PC-3 (cell line): ENCODE measurements around the gene NHERF2. TPM values are rescaled to one million over a fixed set of nuclear protein-coding genes. Genes with fewer than 3 reads are reported as not detected.

Experiments
- ATAC-seq: fragments of 200-7000 bp; cut with Tn5 transposase; 2 replicates; pipeline ENCODE4 v1.9.1; 2020; ENCODE audit warnings: mild to moderate bottlenecking, moderate library complexity
- BruUV-seq: library from RNA; stranded (reverse); fragments of 400-500 nt; replicated peaks from 2 replicates; lab custom pipeline; 2021; lab: Mats Ljungman, UMichigan
- CTCF ChIA-PET: fragments of 300-600 bp; sonication (Branson Sonifier 250); formaldehyde crosslinking; loops from one replicate; lab custom pipeline; 2022; ENCODE audit warnings: antibody characterized with exemption; lab: Charles Lee
- POLR2A ChIA-PET: fragments of 300-600 bp; sonication (Branson Sonifier 250); formaldehyde crosslinking; loops from one replicate; lab custom pipeline; 2022; ENCODE audit warnings: antibody characterized with exemption; ENCODE audit not compliant: unreplicated experiment; lab: Charles Lee
- DNase-seq: peaks from one replicate; pipeline ENCODE4 v3.0.0-alpha.2; 2015
- H2AFZ ChIP-seq: fragments of 300-600 bp; sonication (generic); 2 replicates; pipeline ENCODE4 v1.6.0; 2016; ENCODE audit warnings: antibody characterized with exemption, low read length
- H3F3A ChIP-seq: fragments of 300-600 bp; sonication (generic); one replicate; pipeline ENCODE4 v1.6.0; 2017; ENCODE audit warnings: antibody characterized with exemption, low read length, control low read depth, mild to moderate bottlenecking; ENCODE audit not compliant: unreplicated experiment
- H3K27ac ChIP-seq: fragments of 300-600 bp; sonication (generic); 2 replicates; pipeline ENCODE4 v1.5.1; 2016; ENCODE audit warnings: mild to moderate bottlenecking, low read length
- H3K27me3 ChIP-seq: fragments of 300-600 bp; sonication (generic); 2 replicates; pipeline ENCODE4 v1.6.1; 2016; ENCODE audit warnings: low read length, mixed read lengths
- H3K36me3 ChIP-seq: fragments of 300-600 bp; sonication (generic); 2 replicates; pipeline ENCODE4 v1.6.1; 2016; ENCODE audit warnings: low read depth, mixed run types, low read length, mixed read lengths
- H3K4me1 ChIP-seq: fragments of 300-600 bp; sonication (generic); 2 replicates; pipeline ENCODE4 v1.5.1; 2016; ENCODE audit warnings: low read length; ENCODE audit not compliant: insufficient read depth
- H3K4me2 ChIP-seq: fragments of 300-600 bp; sonication (generic); 2 replicates; pipeline ENCODE4 v1.6.0; 2016; ENCODE audit warnings: low read length
- H3K4me3 ChIP-seq: fragments of 300-600 bp; sonication (generic); 2 replicates; pipeline ENCODE4 v1.5.1; 2016; ENCODE audit warnings: mild to moderate bottlenecking, low read length, mixed read lengths
- H3K79me2 ChIP-seq: fragments of 300-600 bp; sonication (generic); 2 replicates; pipeline ENCODE4 v1.6.1; 2017; ENCODE audit warnings: low read length, mixed read lengths
- H3K9ac ChIP-seq: fragments of 300-600 bp; sonication (generic); 2 replicates; pipeline ENCODE4 v1.6.0; 2016; ENCODE audit warnings: mild to moderate bottlenecking, low read length
- H3K9me2 ChIP-seq: fragments of 300-600 bp; sonication (generic); replicated peaks from 2 replicates; pipeline ENCODE4 v1.6.1; 2016; ENCODE audit warnings: mixed run types, low read length, mixed read lengths
- H3K9me3 ChIP-seq: fragments of 300-600 bp; sonication (generic); 2 replicates; pipeline ENCODE4 v1.6.1; 2016; ENCODE audit warnings: low read length, mixed read lengths
- H4K20me1 ChIP-seq: fragments of 300-600 bp; sonication (generic); 2 replicates; pipeline ENCODE4 v1.6.1; 2016; ENCODE audit warnings: low read length, mixed read lengths
- EZH2 ChIP-seq: fragments of 300-600 bp; sonication (generic); IDR thresholded peaks from one replicate; pipeline ENCODE4 v1.6.1; 2017; ENCODE audit warnings: antibody characterized with exemption, mild to moderate bottlenecking, low read length; ENCODE audit not compliant: unreplicated experiment
- EZH2phosphoT487 ChIP-seq: fragments of 300-600 bp; sonication (generic); IDR thresholded peaks from 2 replicates; pipeline ENCODE4 v1.6.1; 2018; ENCODE audit warnings: mild to moderate bottlenecking, antibody characterized with exemption, low read length, borderline replicate concordance
- intact Hi-C: fragments of 100-400 bp; cut with micrococcal nuclease; formaldehyde crosslinking; loops from 2 replicates; pipeline ENCODE4 v1.9.0; 2023
- total RNA-seq: library from RNA; depleted of rRNA; stranded (reverse); fragments of >200 nt; gene quantifications from 2 replicates; pipeline ENCODE4 v1.2.3, GENCODE V29; 2014
- TF ChIP-seq, protein P1 (sequence below): fragments of 300-600 bp; sonication (generic); conservative IDR thresholded peaks from 2 replicates; pipeline ENCODE4 v1.5.1; 2017; ENCODE audit warnings: antibody characterized with exemption, low read depth, mild to moderate bottlenecking, low read length

Gene NHERF2
- total RNA-seq, 1 experiment from 2014 or later, result 145 TPM

DNA sequence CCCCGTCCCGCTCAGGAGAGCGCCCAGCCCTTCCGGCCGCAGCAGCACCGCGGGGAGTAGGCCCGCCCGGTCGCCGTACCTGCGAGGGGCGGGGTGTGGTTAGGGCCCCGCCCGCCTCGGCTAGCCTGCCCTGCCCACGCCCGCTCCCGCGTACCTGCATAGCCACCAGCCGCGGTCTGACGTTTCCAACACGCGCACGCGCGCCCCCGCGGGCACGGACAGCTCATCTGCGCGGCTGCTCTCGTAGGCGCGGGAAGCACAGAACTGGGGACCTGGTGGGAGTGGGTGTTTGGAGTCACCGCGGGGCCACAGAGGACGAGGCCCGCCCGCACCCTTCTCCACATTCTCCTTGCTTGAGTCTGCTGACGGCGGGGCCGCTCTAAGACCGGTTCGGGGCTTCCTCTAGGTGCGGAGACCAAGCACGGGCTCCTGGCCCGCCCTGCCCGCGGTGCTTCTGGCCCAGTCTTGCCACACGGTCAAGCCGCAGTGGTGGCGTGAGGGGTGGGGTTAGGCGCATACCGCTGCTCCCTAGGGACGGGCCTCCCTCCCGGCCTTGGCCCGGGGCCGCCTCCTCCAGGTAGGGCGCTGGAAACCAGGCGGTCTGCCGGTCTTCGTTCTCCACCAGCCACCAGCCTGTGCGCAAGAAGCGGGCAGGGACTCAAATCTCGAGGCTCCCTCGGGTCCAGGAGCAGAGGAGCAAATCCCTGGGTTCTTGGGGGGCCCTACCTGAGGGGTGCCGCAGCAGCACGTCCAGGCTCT, 47.3 kb upstream of the NHERF2 start:
- Histone ChIP-seq H3K4me1 (peaks cover 33% of the 10 kb centered on the region), H3K9me3 (no peaks in the 10 kb centered on the region), H3K36me3 (no peaks in the 10 kb centered on the region), H3K4me2 (peak overlapping the region; percentile 88), H3F3A (peaks cover 3% of the 10 kb centered on the region), H3K79me2 (peaks cover 2% of the 10 kb centered on the region; the same call in 1 of the 2 replicates), H4K20me1 (no peaks in the 10 kb centered on the region), H3K9me2 (no peaks in the 10 kb centered on the region), H3K9ac (no peak overlapping the region), H3K4me3 (peak overlapping the region; percentile 64), H2AFZ (no peak overlapping the region), H3K27ac (no peak overlapping the region), H3K27me3 (no peaks in the 10 kb centered on the region)
- POLR2A ChIA-PET, result no interaction called here
- intact Hi-C loops, result no loop called here
- CTCF ChIA-PET, result no interaction called here
- DNase-seq (peak; percentile 85), ATAC-seq (peak; percentile 33)
- BruUV-seq, result TSS peak; percentile 13
- TF ChIP-seq, protein P1, sequence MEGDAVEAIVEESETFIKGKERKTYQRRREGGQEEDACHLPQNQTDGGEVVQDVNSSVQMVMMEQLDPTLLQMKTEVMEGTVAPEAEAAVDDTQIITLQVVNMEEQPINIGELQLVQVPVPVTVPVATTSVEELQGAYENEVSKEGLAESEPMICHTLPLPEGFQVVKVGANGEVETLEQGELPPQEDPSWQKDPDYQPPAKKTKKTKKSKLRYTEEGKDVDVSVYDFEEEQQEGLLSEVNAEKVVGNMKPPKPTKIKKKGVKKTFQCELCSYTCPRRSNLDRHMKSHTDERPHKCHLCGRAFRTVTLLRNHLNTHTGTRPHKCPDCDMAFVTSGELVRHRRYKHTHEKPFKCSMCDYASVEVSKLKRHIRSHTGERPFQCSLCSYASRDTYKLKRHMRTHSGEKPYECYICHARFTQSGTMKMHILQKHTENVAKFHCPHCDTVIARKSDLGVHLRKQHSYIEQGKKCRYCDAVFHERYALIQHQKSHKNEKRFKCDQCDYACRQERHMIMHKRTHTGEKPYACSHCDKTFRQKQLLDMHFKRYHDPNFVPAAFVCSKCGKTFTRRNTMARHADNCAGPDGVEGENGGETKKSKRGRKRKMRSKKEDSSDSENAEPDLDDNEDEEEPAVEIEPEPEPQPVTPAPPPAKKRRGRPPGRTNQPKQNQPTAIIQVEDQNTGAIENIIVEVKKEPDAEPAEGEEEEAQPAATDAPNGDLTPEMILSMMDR, result no peak
- TF ChIP-seq EZH2 (no peak), EZH2phosphoT487 (no peak)

DNA sequence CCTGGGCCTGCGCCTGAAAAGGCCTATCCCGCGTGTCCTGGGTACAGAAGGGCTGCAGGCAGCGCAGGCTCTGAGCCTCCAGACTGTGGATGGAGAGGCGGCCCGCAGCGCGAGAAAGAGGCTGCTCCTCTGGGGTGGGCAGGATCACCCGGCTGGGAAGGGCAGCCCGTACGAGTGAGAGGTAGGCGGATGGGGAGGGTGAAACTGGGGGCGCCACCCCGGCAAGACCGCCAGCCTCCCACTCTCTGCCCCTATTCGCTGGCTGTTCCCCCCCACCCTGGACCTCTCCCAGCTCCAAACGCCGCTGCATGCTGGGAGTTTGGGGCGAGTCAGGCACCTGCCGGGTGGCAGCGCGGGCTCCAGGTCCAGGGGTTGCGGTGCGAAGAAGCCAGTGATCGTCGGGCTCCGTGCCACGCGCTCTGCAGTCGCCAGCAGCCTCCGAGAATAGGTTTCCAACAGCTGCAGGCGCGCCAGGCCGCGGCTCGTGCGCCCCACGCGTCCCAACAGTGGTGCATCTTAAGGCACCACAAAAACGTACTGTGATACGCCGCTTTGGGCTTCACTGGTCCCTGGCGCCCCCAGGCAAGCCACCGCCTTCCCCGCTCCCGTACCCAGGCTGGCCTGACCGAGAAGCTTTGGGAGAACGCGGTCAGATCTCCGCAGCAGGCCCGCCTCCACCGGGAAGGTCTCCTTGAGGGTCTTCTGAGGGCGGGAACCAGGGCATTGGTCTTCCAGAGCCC, 46.5 kb upstream of the NHERF2 start:
- Histone ChIP-seq H3K79me2 (peaks cover 10% of the 10 kb centered on the region), H2AFZ (no peak overlapping the region), H3K27me3 (no peaks in the 10 kb centered on the region), H3K9ac (no peak overlapping the region), H3K4me1 (peaks cover 39% of the 10 kb centered on the region), H3F3A (peaks cover 3% of the 10 kb centered on the region), H3K4me3 (peak overlapping the region; percentile 64), H3K27ac (no peak overlapping the region), H3K9me3 (no peaks in the 10 kb centered on the region), H3K4me2 (peak overlapping the region; percentile 88), H4K20me1 (no peaks in the 10 kb centered on the region), H3K9me2 (no peaks in the 10 kb centered on the region), H3K36me3 (no peaks in the 10 kb centered on the region)
- no peak for DNase-seq
- ChIA-PET POLR2A (no interaction called here), CTCF (no interaction called here)
- TF ChIP-seq EZH2 (no peak), EZH2phosphoT487 (peak; percentile 48; the same call in 1 of the 2 replicates)
- ATAC-seq, result no peak
- BruUV-seq, result no TSS peak
- intact Hi-C loops, result no loop called here

DNA sequence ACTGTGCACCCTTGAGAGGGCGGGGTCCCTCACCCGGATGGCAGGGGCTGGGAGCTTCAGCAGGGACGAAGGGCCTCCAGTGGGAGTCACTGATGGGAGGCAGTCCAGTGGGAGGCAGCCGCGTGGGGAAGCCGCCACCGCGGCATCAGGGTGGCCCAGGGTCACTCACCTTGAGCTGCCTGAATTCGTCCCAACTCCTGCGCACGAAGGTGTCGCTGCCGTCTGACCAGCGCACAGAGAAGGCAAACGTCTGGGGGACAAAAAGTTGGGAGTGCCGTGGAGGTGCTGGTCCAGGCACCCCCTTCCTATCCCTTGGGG, 46.0 kb upstream of the NHERF2 start:
- ChIA-PET POLR2A (no interaction called here), CTCF (no interaction called here)
- Histone ChIP-seq H3K9me3 (no peaks in the 10 kb centered on the region), H3F3A (peaks cover 3% of the 10 kb centered on the region), H3K9me2 (no peaks in the 10 kb centered on the region), H3K27me3 (no peaks in the 10 kb centered on the region), H3K4me3 (no peak overlapping the region), H3K27ac (no peak overlapping the region), H4K20me1 (no peaks in the 10 kb centered on the region), H3K4me1 (peaks cover 44% of the 10 kb centered on the region), H3K36me3 (no peaks in the 10 kb centered on the region), H3K4me2 (peak overlapping the region; percentile 88; the same call in 1 of the 2 replicates), H3K9ac (no peak overlapping the region), H2AFZ (no peak overlapping the region), H3K79me2 (peaks cover 15% of the 10 kb centered on the region)
- TF ChIP-seq, protein P1, result no peak
- no peak for TF ChIP-seq EZH2
- no peak for TF ChIP-seq EZH2phosphoT487
- ATAC-seq, result no peak
- intact Hi-C loops, result no loop called here
- BruUV-seq, result no TSS peak
- DNase-seq, result no peak
